ENCODE data around the gene C1orf159.

C1orf159 gene

DNA sequence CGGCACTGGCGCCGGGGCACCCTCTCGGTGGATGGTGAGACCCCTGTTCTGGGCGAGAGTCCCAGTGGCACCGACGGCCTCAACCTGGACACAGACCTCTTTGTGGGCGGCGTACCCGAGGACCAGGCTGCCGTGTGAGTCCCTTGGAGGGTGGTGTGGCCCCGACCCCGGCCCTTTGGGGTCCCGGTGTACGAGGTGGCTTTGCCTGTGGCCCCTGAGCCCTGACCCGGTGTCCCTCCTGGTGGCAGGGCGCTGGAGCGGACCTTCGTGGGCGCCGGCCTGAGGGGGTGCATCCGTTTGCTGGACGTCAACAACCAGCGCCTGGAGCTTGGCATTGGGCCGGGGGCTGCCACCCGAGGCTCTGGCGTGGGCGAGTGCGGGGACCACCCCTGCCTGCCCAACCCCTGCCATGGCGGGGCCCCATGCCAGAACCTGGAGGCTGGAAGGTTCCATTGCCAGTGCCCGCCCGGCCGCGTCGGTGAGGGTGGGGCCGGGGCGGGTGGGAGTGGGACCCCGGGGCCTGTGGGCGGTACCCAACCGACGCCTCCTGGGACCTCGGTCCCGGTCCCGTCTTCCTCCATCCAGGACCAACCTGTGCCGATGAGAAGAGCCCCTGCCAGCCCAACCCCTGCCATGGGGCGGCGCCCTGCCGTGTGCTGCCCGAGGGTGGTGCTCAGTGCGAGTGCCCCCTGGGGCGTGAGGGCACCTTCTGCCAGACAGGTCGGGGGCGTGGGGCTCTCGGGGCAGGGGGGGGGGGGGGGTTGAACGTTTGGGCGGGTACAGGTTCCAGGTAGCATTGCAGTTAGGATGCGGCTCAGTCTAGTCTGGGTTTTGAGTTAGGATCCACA lies 66.3 kb downstream of the C1orf159 start:
- DNase-seq = no peak

DNA sequence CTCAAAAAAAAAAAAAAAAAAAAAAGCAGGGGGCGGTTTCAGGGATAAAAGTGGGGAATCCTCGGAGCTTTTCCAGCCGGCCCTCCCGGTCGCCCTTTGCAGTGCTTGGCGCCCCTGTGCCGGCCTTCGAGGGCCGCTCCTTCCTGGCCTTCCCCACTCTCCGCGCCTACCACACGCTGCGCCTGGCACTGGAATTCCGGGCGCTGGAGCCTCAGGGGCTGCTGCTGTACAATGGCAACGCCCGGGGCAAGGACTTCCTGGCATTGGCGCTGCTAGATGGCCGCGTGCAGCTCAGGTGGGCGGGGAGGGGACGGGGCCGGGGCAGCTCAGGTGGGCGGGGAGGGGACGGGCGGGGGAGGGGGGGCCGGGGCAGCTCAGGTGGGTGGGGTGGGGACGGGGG lies 67.1 kb downstream of the C1orf159 start:
- no peak for DNase-seq

DNA sequence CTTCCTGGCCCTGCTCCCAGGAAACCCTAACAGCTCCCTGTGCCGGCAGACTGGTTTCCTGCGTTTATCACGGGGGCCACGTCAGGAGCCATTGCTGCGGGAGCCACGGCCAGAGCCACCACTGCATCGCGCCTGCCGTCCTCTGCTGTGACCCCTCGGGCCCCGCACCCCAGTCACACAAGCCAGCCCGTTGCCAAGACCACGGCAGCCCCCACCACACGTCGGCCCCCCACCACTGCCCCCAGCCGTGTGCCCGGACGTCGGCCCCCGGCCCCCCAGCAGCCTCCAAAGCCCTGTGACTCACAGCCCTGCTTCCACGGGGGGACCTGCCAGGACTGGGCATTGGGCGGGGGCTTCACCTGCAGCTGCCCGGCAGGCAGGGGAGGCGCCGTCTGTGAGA lies 67.9 kb downstream of the C1orf159 start:
- no peak for DNase-seq

DNA sequence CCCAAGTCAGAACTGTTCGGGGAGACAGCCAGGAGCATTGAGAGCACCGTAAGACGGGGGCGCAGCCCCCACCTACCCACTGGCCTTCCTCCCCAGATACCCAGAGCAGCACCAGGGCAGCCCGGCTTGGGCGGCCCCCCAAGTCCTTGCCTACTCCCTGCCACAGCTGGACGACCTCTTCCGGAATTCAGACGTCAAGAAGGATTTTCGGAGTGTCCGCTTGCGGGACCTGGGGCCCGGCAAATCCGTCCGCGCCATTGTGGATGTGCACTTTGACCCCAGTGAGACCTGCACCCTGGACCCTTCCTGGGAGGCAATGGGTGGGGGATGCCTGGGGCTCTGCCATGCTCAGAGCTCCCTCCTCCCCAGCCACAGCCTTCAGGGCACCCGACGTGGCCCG lies 68.5 kb downstream of the C1orf159 start:
- DNase-seq = no peak

DNA sequence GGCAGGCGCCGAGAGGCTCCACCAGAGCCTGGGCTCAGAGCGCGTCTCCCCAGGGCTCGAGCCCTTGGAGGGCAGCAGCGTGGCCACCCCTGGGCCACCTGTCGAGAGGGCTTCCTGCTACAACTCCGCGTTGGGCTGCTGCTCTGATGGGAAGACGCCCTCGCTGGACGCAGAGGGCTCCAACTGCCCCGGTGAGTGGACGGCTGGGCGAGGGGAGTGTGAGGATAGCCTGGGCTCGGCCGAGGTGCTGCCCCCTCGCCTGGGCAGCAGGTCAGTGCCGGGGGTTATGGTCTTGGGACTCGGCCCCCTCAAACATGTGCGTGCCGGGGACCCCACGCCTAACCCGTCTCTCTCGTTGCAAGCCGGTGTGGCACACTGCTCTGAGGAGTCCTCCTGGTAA lies 69.1 kb downstream of the C1orf159 start:
- DNase-seq = no peak

DNA sequence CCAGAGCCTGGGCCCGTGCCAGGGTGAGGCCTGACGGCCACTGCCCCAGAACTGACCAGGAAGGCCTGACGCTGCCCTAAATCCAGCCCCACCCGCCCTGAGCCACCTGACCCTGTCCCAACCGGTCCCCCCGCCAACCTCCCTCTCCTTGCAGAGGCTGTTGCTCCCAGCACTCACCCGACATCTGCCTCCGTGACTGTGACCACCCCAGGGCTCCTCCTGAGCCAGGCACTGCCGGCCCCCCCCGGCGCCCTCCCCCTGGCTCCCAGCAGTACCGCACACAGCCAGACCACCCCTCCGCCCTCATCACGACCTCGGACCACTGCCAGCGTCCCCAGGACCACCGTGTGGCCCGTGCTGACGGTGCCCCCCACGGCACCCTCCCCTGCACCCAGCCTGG lies 69.6 kb downstream of the C1orf159 start:
- no peak for DNase-seq

DNA sequence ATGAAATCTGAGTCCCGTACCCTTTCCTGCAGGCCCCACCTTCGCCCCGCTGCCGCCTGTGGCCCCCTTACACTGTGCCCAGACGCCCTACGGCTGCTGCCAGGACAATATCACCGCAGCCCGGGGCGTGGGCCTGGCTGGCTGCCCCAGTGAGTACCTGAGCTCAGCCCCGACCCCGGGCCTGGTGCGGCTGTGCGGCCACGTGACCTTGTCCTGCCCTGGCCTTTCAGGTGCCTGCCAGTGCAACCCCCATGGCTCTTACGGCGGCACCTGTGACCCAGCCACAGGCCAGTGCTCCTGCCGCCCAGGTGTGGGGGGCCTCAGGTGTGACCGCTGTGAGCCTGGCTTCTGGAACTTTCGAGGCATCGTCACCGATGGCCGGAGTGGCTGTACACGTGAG lies 70.8 kb downstream of the C1orf159 start:
- no peak for DNase-seq

DNA sequence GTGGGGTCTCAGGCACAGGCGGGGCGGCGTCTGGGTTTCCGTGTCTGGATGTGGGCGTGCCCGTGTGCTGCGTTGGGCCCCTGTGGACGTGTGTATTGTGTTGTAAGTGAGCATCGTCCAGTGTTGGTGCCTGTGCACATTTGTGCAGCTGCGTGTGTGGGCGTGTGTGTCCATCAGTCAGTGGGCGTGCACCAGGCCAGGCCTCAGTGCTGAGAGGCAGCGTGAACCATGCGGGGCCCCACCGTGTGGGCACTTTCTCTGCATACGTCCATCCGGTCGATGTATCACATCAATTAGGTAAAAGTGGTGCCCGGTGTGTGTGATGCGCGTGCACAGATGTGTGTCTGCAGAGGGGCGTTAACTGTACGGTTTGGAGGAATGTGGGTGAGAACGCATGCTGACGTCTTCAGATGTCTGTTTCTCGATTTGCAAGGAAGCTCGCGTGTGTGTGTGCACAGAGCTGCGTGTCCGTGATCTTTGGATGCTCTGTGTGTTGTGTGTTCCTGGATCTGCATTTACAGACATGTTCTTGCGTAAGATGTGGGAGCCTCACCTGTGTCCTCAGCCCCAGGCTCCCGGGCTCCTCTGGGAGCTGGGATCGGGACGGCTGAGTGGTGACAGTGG lies 71.3 kb downstream of the C1orf159 start:
- no peak for DNase-seq

DNA sequence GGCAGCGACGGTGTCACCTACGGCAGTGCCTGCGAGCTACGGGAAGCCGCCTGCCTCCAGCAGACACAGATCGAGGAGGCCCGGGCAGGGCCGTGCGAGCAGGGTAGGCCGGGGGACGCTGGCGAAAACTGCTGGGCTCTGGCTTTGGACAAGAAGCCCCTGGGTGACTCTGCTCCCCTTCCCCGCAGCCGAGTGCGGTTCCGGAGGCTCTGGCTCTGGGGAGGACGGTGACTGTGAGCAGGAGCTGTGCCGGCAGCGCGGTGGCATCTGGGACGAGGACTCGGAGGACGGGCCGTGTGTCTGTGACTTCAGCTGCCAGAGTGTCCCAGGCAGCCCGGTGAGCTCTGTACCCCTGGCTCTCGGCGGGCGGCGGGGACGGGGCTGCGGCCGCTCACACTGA lies 72.0 kb downstream of the C1orf159 start:
- no peak for DNase-seq

DNA sequence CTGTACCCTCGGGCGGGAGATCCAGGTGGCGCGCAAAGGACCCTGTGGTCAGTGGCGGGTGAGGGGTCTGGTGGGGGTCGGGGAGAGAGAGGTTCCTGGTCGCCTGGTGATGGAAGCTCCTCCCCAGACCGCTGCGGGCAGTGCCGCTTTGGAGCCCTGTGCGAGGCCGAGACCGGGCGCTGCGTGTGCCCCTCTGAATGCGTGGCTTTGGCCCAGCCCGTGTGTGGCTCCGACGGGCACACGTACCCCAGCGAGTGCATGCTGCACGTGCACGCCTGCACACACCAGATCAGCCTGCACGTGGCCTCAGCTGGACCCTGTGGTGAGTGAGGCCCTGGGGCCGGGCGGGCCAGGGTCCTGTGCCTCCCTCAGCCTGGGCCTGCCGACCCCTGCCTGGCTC lies 72.5 kb downstream of the C1orf159 start:
- DNase-seq = no peak

DNA sequence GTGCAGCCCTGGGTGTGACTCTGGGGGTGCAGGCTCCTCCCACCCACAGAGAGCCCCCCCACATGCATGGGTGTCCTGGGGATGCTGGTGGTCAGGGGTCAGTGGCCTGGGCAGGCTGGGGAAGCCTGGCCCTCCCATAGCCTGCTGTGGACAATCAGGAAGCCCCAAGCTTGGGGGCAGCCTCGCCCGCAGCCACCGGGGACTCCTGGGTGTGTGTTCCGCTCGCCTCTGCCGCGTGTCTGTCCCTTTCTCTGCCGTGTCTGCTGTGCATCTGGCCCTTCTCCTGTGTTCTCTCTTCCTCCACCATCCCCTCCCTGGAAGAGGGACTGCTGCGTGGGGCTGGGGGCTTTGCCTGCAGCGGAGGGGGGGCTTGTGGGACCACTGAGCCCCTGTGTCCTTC lies 73.1 kb downstream of the C1orf159 start:
- DNase-seq = no peak

DNA sequence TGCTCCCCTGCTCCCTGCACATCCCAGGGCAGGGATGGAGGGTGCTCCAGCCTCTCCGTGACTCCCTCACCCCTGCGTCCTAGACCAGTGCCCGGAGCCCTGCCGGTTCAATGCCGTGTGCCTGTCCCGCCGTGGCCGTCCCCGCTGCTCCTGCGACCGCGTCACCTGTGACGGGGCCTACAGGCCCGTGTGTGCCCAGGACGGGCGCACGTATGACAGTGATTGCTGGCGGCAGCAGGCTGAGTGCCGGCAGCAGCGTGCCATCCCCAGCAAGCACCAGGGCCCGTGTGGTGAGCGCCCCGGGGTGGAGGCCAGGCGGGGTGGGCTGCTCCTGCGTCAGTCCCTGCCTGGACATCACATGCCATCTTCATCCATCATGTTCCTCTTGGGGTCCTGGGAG lies 74.0 kb downstream of the C1orf159 start:
- DNase-seq = no peak

DNA sequence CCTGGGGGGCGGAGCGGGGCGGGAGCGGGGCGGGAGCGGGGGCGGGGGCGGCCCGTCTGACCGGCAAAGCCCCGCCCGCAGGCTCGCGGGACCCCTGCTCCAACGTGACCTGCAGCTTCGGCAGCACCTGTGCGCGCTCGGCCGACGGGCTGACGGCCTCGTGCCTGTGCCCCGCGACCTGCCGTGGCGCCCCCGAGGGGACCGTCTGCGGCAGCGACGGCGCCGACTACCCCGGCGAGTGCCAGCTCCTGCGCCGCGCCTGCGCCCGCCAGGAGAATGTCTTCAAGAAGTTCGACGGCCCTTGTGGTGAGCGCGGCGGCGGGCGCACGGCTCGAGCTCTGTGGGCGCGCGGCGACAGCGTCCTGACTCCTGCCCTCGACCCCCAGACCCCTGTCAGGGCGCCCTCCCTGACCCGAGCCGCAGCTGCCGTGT lies 74.8 kb downstream of the C1orf159 start:
- no peak for DNase-seq

DNA sequence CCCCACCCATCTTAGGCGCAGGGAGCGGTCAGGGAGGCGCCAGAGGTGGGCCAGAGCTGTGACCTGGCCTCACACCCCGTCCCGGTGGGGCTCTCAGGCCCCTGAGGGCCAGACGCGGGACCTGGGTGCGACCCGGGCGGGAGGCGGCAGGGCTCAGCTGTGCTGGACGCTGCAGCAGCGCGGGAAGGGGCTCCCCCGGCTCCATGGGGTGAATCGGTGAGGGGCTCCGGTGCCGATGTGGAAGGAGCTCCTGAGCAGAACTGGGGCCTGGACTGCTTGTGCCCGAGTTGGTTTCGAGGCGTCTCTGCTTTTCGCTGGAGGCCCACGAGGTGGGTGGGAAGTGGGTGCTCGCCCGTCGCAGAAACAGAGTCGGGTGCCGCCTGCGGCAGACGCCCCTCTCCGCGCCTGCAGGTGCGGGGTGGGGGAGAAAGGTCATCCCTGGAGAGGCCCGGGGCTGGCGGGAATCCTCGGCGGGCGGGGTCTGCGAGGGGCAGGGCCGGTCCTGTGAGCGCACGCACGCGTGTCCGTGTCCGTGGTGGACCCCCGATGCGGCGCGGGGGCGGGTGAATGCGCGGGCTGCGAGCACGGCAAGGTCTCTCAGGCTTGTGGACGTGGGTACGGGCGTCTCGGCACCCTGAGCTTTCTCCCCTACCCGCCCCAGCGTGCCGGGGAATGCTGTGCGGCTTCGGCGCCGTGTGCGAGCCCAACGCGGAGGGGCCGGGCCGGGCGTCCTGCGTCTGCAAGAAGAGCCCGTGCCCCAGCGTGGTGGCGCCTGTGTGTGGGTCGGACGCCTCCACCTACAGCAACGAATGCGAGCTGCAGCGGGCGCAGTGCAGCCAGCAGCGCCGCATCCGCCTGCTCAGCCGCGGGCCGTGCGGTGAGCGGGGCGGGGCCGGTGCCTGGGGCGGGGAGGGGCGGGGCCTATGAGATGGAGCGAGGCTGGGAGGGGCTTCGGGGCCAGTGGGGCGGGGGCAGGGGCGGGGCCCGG lies 75.6 kb downstream of the C1orf159 start:
- DNase-seq = peak; percentile 54

DNA sequence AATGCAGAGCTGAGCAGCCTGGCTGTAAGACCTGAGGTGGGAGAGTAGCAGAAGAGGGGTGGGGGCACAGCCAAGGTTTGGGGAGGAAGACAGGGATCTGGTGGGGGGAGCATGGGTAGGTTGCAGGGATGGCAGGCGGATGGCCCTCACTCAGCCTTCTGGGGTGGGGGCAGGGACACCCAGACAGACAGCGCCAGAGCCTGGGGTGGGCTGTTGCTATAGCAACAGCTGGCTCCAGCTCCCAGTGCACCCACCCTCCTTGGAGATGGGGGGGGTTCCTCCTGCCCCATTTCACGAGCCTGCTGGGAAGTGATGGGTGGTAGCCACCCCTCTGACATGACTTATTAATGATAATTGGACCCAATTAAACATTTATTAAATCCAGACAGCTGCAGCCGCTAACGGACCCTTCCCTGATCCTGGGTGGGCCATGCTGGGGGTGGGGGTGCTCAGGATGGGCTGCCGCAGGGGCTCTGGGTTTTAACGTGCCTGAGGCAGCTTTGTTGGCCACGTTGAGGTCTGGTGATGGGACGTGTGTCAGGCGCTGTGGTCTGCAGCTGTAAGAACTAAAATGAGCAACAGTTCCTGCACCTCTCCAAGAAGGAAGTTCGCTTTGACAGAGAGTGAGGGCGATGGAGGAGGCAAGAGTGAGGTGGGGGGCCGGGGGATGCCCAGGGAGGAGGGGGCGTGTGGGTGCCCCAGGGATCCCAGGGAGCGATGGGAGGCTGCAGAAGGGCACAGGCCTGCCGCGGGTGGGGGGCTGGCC lies 76.6 kb downstream of the C1orf159 start:
- no peak for DNase-seq

DNA sequence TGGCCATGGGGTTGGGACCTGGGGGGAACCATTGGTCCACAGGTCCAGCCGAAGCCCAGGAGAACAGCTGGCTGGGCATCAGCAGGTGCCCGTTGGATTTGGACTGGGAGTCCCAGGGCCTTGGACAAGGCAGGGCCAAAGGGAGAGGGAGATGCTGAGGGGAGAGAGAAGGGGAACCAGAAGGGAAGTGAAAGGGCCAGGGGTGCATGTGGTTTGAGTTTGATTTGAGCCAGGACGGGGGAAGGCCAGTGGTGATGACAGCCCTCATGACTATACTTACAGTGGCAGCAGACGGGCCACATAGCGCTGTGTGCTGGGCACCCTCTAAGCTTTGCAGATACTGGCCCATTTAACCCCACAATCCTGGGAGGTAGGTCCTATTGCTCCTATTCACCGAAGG lies 77.2 kb downstream of the C1orf159 start:
- no peak for DNase-seq

DNA sequence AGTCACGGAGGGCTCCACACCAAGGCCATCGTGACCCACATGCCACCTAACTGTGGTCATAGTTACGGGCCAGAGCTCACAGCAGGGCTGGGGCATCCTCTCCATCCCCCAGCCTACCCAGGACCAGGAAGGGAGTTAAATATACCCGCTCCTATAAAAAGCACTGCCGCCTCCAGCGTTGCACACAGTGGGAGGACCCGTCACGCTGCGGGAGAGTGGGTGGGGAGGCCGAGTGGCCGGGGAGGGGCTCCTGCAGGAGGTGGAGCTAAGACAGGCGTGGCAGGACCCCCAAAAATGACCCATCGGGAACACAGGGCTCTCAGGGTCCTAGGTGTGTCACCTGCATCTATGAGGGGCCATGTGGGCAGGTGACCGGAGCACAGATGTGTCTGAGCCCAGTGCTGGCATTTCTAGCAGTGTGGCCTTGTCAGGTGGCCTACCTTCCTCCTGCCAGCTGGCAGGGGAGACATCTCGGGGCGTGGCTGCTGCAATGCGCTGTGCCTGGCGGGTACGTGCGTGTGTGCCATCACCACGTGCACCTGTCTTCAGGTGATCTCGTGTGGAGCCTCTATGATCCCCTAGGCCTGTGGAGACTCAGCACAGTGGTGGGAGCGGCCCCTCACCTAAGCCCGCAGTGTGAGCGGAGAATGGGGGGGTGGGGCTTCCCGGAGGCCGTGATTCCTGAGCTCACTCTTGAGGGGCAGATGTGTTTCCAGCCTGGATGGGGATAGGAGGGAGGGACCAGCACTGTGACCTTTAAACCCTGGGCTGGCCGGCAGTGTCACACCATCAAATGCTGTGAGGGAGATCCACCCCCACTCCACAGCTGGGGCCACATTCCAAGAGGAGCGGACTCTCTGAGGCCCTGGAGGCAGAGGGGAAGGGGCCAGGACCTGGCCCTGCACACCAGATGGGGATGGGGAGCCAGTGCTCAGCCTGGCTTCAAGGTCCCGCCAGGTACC lies 78.2 kb downstream of the C1orf159 start:
- DNase-seq = no peak

DNA sequence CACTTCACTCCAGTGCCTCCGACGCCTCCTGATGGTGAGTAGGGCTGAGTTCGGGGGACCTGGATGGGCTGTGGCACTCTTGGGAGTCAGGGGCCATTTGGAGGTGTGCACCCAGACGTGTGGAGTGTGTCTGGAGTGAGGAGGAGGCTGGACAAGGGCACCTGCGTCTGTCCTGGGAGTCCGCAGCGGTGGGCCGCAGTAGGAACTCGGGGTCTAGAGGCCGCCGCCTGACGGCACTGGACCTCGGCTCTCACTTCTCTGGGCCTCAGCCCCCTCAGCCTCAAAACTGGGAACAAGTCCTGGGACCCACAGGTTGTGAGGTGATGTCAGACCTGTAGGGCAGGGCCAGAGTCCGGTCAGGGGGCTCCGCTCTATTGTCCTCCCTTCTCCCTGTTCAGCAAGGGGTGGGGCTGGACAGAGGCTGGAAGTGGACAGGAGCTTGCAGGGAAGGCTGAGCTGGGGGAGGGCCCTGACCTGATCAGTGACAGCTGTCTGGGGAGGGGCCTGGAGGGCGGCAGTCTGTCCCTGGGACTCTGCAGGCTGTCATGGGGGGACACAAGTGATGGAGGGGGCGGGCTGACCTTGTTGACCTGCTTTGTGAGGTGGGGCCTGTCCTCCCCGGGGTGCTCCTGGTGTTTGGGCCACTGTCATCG lies 80.5 kb downstream of the C1orf159 start:
- no peak for DNase-seq

DNA sequence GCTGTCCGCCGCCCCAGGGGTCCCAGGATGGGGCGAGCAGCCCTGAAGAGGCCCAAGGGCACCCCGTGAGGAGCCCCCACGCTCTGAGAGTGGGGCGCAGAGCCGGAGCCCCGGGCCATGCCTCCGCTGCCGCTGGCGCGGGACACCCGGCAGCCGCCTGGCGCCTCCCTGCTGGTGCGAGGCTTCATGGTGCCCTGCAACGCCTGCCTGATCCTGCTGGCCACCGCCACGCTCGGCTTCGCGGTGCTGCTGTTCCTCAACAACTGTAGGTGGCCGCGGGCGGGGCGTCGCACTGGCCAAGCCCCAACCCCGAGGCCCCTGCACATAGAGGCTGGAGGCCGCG lies 81.5 kb downstream of the C1orf159 start:
- no peak for DNase-seq

DNA sequence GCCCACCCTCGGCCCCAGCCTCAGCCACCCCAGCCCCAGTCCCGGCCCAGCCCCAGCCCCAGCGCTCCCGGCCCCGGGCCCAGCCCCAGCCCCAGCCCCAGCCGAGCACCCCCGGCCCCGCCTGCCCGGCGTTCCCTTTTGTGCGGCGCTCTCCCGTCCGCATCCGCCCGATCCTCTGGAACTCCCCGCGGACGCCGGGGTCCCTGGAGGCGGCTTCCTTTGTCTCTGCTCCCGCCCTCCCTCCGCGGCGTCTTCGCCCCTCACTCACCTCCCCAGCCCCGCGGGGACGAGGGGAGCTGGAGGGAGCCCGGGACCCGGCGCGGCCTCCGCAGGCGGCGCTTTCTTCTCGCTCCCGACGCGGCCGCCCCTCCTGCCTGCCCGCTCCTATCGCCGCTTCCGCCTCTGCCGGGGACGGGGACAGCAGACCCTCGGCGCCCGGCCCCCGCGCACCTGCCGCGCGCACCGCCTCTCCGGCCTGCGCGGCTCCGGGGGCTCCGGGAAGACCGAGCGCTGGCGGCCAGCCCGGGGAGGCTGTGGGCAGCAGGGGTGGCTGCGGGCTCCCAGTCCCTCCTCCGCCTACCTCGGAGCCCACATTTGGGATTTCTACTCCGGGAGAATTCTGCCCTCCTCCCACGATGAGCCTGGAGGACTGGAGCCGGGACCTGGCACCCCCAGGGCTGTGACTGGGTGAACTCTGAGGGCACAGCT lies 82.0 kb downstream of the C1orf159 start:
- DNase-seq = peak; percentile 17

All from NCI-H1105 treated with DMSO at 0.1 percent for 48 hours (cell line).